ENCODE results near the gene ESRRA.

The ESRRA gene

GRCh38 chr11:64358536-64358906, 53.2 kb downstream of the ESRRA start:
- in situ Hi-C loops (cut with HindIII; ENCODE audit: low pct_unique_long_range_greater_than_20kb, low sequenced_read_pairs) = no loop called here
- DNase-seq (ENCODE audit: low read depth in 1 of 2, low spot score in 1 of 2) = no peak
- no peak for TF ChIP-seq JUND (IDR thresholded peaks at IDR 0.05; ENCODE audit: low read depth)

GRCh38 chr11:64358907-64359711, 53.8 kb downstream of the ESRRA start, which contains the start of gene RPS6KA4:
Gene RPS6KA4 (plus strand): TSS chr11:64359162. CDS start chr11:64359236, 74 bp downstream.
- no peak for TF ChIP-seq JUND (IDR thresholded peaks at IDR 0.05; ENCODE audit: low read depth)
- DNase-seq (ENCODE audit: low read depth in 1 of 2, low spot score in 1 of 2) = peak; percentile 73 to 96
- in situ Hi-C loops (cut with HindIII; ENCODE audit: low pct_unique_long_range_greater_than_20kb, low sequenced_read_pairs) = no loop called here

- in situ Hi-C loops (cut with HindIII; ENCODE audit: low pct_unique_long_range_greater_than_20kb, low sequenced_read_pairs) = no loop called here
- TF ChIP-seq JUND (IDR thresholded peaks at IDR 0.05; ENCODE audit: low read depth) = no peak
- DNase-seq (ENCODE audit: low read depth in 1 of 2, low spot score in 1 of 2) = no peak
Observed at GRCh38 chr11:64359712-64360445, 54.6 kb downstream of the ESRRA start.

DNA sequence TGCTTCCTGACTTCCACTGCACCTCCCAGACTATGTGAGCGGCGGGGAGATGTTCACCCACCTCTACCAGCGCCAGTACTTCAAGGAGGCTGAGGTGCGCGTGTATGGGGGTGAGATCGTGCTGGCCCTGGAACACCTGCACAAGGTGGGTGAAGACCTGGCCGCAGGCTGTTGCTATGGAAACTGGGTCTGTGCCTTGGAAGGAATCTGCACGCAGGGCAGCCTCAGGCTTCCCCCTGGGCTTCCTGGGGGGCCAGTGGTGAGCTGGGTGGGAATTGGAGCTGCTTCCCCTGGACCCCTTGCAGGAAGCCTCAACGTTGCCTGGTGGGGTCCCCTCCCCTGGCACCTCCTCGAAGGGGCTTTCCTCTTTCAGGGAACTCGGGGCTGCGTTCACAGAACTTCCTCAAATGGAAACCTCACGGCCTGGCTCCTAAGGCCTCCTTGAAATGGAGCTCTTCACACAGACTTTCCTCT, 55.2 kb downstream of the ESRRA start:
- DNase-seq (ENCODE audit: low read depth in 1 of 2, low spot score in 1 of 2) = no peak
- no peak for TF ChIP-seq JUND (IDR thresholded peaks at IDR 0.05; ENCODE audit: low read depth)
- in situ Hi-C loops (cut with HindIII; ENCODE audit: low pct_unique_long_range_greater_than_20kb, low sequenced_read_pairs) = no loop called here

DNA sequence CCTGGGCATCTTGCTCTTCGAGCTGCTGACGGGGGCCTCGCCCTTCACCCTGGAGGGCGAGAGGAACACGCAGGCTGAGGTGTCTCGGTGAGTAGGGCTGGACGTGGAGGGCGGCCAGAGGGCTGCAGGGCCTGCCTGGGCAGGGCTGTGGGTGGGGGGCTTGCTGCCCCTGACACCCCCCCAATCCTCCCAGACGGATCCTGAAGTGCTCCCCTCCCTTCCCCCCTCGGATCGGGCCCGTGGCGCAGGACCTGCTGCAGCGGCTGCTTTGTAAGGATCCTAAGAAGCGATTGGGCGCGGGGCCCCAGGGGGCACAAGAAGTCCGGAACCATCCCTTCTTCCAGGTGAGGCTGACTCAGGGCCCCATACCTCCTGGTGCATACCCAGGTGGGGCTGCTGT, 56.3 kb downstream of the ESRRA start:
- in situ Hi-C loops (cut with HindIII; ENCODE audit: low pct_unique_long_range_greater_than_20kb, low sequenced_read_pairs) = no loop called here
- TF ChIP-seq JUND (IDR thresholded peaks at IDR 0.05; ENCODE audit: low read depth) = no peak
- no peak for DNase-seq (ENCODE audit: low read depth in 1 of 2, low spot score in 1 of 2)

GRCh38 chr11:64362339-64362738, 57.0 kb downstream of the ESRRA start:
- no peak for DNase-seq (ENCODE audit: low read depth in 1 of 2, low spot score in 1 of 2)
- in situ Hi-C loops (cut with HindIII; ENCODE audit: low pct_unique_long_range_greater_than_20kb, low sequenced_read_pairs) = no loop called here
- TF ChIP-seq JUND (IDR thresholded peaks at IDR 0.05; ENCODE audit: low read depth) = no peak

DNA sequence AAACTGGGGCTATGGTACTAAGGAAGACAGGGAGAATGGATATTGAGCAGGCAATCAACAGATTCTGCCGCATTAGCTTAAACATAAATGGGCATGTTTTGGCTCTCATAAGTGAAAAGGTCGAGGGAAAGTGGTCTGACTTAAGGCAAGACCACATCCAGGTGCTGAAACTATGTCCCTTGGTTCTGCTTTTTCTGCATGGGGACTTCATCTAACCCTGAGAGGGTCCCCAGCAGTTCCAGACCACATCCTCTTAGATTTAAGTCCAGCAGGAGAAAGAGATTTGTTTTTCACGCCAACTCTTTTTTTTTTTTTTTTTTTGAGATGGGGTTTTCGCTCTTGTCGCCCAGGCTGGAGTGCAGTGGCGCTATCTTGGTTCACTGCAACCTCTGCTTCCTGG, 59.1 kb downstream of the ESRRA start:
- TF ChIP-seq JUND (IDR thresholded peaks at IDR 0.05; ENCODE audit: low read depth) = no peak
- in situ Hi-C loops (cut with HindIII; ENCODE audit: low pct_unique_long_range_greater_than_20kb, low sequenced_read_pairs) = no loop called here
- DNase-seq (ENCODE audit: low read depth in 1 of 2, low spot score in 1 of 2) = no peak

DNA sequence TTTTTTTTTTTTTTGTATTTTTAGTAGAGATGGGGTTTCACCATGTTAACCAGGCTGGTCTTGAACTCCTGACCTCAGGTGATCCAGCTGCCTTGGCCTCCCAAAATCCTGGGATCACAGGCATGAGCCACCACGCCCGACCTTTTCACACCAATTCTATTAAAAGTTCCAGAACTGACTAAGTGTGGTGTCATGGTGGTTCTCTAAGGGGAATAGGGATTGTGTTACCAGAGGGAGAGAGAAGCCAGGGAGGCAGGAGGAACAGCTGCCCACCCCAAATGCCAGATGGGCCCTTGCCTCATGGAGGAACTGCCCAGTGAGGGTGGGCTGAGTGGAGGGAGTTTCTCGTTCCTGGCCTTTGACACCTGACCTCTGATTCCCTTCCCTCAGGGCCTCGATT, 59.6 kb downstream of the ESRRA start:
- TF ChIP-seq JUND (IDR thresholded peaks at IDR 0.05; ENCODE audit: low read depth) = no peak
- no peak for DNase-seq (ENCODE audit: low read depth in 1 of 2, low spot score in 1 of 2)
- in situ Hi-C loops (cut with HindIII; ENCODE audit: low pct_unique_long_range_greater_than_20kb, low sequenced_read_pairs) = no loop called here

Data from T47D (cell line).